A549 (cell line): Measurements from ENCODE around the gene TAOK3. TPM values are rescaled to one million over a fixed set of nuclear protein-coding genes. Genes with fewer than 3 reads are reported as not detected.
A peak's percentile ranks its signal among the peaks of the same experiment; 100 is the strongest.
"Not testable (repeated sequence)": the region's sequence is repeated elsewhere in the genome, so short reads cannot be mapped to it uniquely, and the experiment has no call there.

Source experiments
- ATAC-seq, 2 experiments: fragments of 200-7000 bp in 1 of 2; fragments of >200 bp in 1 of 2; cut with Nextera tagmentation in 1 of 2; cut with Tn5 transposase in 1 of 2; 3 replicates each; pipeline versions ENCODE4 v1.8.0 to v1.9.1; 2018 to 2020; ENCODE audit warnings: mild to moderate bottlenecking in 1 of 2, moderate library complexity in 1 of 2
- CTCF ChIA-PET: fragments of 300-600 bp; sonication (Branson Sonifier 250); formaldehyde crosslinking; extraction: SDS; loops from one replicate; lab custom pipeline; 2021; ENCODE audit warnings: antibody characterized with exemption, inconsistent platforms; lab: Yijun Ruan, JAX
- POLR2A ChIA-PET: fragments of 350-600 bp; formaldehyde crosslinking; extraction: SDS; loops from one replicate; lab custom pipeline; 2021; ENCODE audit warnings: antibody characterized with exemption, inconsistent platforms; lab: Yijun Ruan, JAX
- DNase-seq, 2 experiments: peaks; one replicate each; pipeline versions ENCODE4 v3.0.0 to v3.0.0-alpha.2; 2011 to 2016; ENCODE audit warnings: low read depth in 1 of 2, low spot score in 1 of 2
- FAIRE-seq: peaks from 2 replicates; lab custom pipeline; 2011; peaks lifted over from hg19 to GRCh38; lab: Jason Lieb, UNC
- H3K27ac ChIP-seq, 2 experiments: fragments of >200 bp; sonication (Bioruptor Twin); formaldehyde crosslinking; 3 replicates each; pipeline ENCODE4 v1.5.1; 2016 to 2017
- H3K4me1 ChIP-seq: fragments of >200 bp; sonication (Bioruptor Twin); formaldehyde crosslinking; 3 replicates; pipeline ENCODE4 v1.6.1; 2016
- H3K4me2 ChIP-seq: fragments of >200 bp; sonication (Bioruptor Twin); formaldehyde crosslinking; 3 replicates; pipeline ENCODE4 v1.6.1; 2016
- H3K4me3 ChIP-seq: fragments of >200 bp; sonication (Bioruptor Twin); formaldehyde crosslinking; 3 replicates; pipeline ENCODE4 v1.5.1; 2016
- H3K9me3 ChIP-seq: fragments of >200 bp; sonication (Bioruptor Twin); formaldehyde crosslinking; 3 replicates; pipeline ENCODE4 v1.6.1; 2016
- BHLHE40 ChIP-seq: IDR thresholded peaks from 2 replicates; pipeline ENCODE4 v1.6.1; 2012; ENCODE audit warnings: low read depth, low read length, inconsistent platforms
- CBX8 ChIP-seq: fragments of 200-600 bp; sonication (generic); IDR thresholded peaks from 2 replicates; pipeline ENCODE4 v1.6.1; 2016
- CEBPB ChIP-seq, 2 experiments: fragments of >200 bp in 1 of 2; sonication (Bioruptor Twin) in 1 of 2; formaldehyde crosslinking in 1 of 2; IDR thresholded peaks; 2 replicates each; pipeline ENCODE4 v1.6.1; 2012 to 2016
- CHD2 ChIP-seq: fragments of 150-350 bp; IDR thresholded peaks from 2 replicates; pipeline ENCODE4 v1.6.1; 2014; ENCODE audit warnings: low read length; ENCODE audit not compliant: partially characterized antibody
- EHF ChIP-seq: fragments of 250-450 bp; sonication (Bioruptor Pico); IDR thresholded peaks from 2 replicates; pipeline ENCODE4 v1.5.0; 2020; ENCODE audit warnings: mild to moderate bottlenecking
- EHMT2 ChIP-seq: fragments of 200-600 bp; sonication (generic); IDR thresholded peaks from 2 replicates; pipeline ENCODE4 v1.6.1; 2016; ENCODE audit warnings: antibody characterized with exemption, low read depth, mild to moderate bottlenecking, moderate library complexity
- ESRRA ChIP-seq: fragments of 150-350 bp; IDR thresholded peaks from 2 replicates; pipeline ENCODE4 v1.6.1; 2014; ENCODE audit warnings: mild to moderate bottlenecking, low read length, borderline replicate concordance
- FOSB ChIP-seq: fragments of 250-450 bp; sonication (Bioruptor Pico); IDR thresholded peaks from 2 replicates; pipeline ENCODE4 v1.5.0; 2020; ENCODE audit warnings: mild to moderate bottlenecking, moderate library complexity
- FOXS1 ChIP-seq: fragments of 250-450 bp; sonication (Bioruptor Pico); IDR thresholded peaks from 2 replicates; pipeline ENCODE4 v1.5.0; 2020; ENCODE audit warnings: mild to moderate bottlenecking, moderate library complexity
- GATA3 ChIP-seq: IDR thresholded peaks from 2 replicates; pipeline ENCODE4 v1.6.1; 2012; ENCODE audit warnings: borderline replicate concordance
- HOXA7 ChIP-seq: fragments of 250-450 bp; sonication (Bioruptor Pico); IDR thresholded peaks from 2 replicates; pipeline ENCODE4 v1.5.0; 2020; ENCODE audit warnings: mild to moderate bottlenecking, moderate library complexity
- HOXB13 ChIP-seq: fragments of 250-450 bp; sonication (Bioruptor Pico); IDR thresholded peaks from 2 replicates; pipeline ENCODE4 v1.5.0; 2020; ENCODE audit warnings: low read depth, mild to moderate bottlenecking, moderate library complexity
- HOXB5 ChIP-seq: fragments of 250-450 bp; sonication (Bioruptor Pico); IDR thresholded peaks from 2 replicates; pipeline ENCODE4 v1.5.0; 2020; ENCODE audit warnings: mild to moderate bottlenecking, moderate library complexity
- JUNB ChIP-seq: fragments of >200 bp; sonication (Bioruptor Twin); formaldehyde crosslinking; IDR thresholded peaks from 2 replicates; pipeline ENCODE4 v1.6.1; 2016
- KDM5A ChIP-seq: fragments of 200-600 bp; sonication (generic); IDR thresholded peaks from 2 replicates; pipeline ENCODE4 v1.6.1; 2016; ENCODE audit warnings: antibody characterized with exemption, mild to moderate bottlenecking
- MAZ ChIP-seq: fragments of 150-350 bp; IDR thresholded peaks from 2 replicates; pipeline ENCODE4 v1.6.1; 2014; ENCODE audit warnings: antibody characterized with exemption, low read depth, low read length, borderline replicate concordance
- MYC ChIP-seq: IDR thresholded peaks from 2 replicates; pipeline ENCODE4 v1.6.1; 2012; ENCODE audit warnings: mild to moderate bottlenecking, inconsistent platforms, low read length, improper control_type of control experiment, borderline replicate concordance
- NFE2L2 ChIP-seq: fragments of 150-350 bp; conservative IDR thresholded peaks from 2 replicates; pipeline ENCODE4 v1.6.1; 2014; ENCODE audit warnings: low read length
- PHF8 ChIP-seq: fragments of 200-600 bp; sonication (generic); IDR thresholded peaks from 2 replicates; pipeline ENCODE4 v1.6.1; 2016; ENCODE audit warnings: low read depth, mild to moderate bottlenecking, antibody characterized with exemption, moderate library complexity, borderline replicate concordance
- POLR2A ChIP-seq: IDR thresholded peaks from 2 replicates; pipeline ENCODE4 v1.6.1; 2012; ENCODE audit warnings: mild to moderate bottlenecking, low read length
- RARB ChIP-seq: fragments of 250-450 bp; sonication (Bioruptor Pico); IDR thresholded peaks from 2 replicates; pipeline ENCODE4 v1.8.0; 2021; ENCODE audit warnings: mild to moderate bottlenecking, moderate library complexity
- RFX5 ChIP-seq: fragments of 450-650 bp; IDR thresholded peaks from 2 replicates; pipeline ENCODE4 v1.7.1; 2014; ENCODE audit warnings: antibody characterized with exemption, mild to moderate bottlenecking, moderate library complexity
- SREBF2 ChIP-seq: fragments of 450-650 bp; IDR thresholded peaks from 2 replicates; pipeline ENCODE4 v1.6.1; 2014; ENCODE audit warnings: mild to moderate bottlenecking, moderate library complexity
- ZFP36 ChIP-seq: fragments of 450-650 bp; IDR thresholded peaks from 2 replicates; pipeline ENCODE4 v1.6.1; 2014; ENCODE audit warnings: borderline replicate concordance; ENCODE audit not compliant: partially characterized antibody
- WGBS: methylation state at CpG from one replicate; pipeline ENCODE4 v1.1.6; 2017; ENCODE audit errors: missing lambda C conversion rate; 5-methylcytosine and 5-hydroxymethylcytosine counted together
- polyA plus RNA-seq, 4 experiments: library from polyadenylated mRNA; depleted of rRNA in 3 of 4; stranded (reverse); fragments of >200 nt; fragmentation: RNase III in 1 of 4; extraction: RNeasy Plus Mini Kit Qiagen cat#74134 plus additional on column Dnase treatment in 1 of 4; gene quantifications; 2 replicates in 3 of 4; 3 replicates in 1 of 4; pipeline ENCODE4 v1.2.3, GENCODE V29; 2011 to 2017
- TF ChIP-seq, protein P1 (sequence below): IDR thresholded peaks from 2 replicates; pipeline ENCODE4 v1.6.1; 2012; ENCODE audit warnings: low read depth, borderline replicate concordance
- TF ChIP-seq, protein P2 (sequence below): fragments of 250-450 bp; sonication (Bioruptor Pico); IDR thresholded peaks from 2 replicates; pipeline ENCODE4 v1.5.0; 2021; ENCODE audit warnings: mild to moderate bottlenecking, moderate library complexity, borderline replicate concordance
- TF ChIP-seq, protein P3 (sequence below): fragments of >200 bp; sonication (Bioruptor Twin); formaldehyde crosslinking; IDR thresholded peaks from 3 replicates; pipeline ENCODE4 v1.6.1; 2016
- TF ChIP-seq, protein P4 (sequence below): IDR thresholded peaks from 2 replicates; pipeline ENCODE4 v1.6.1; 2012
- TF ChIP-seq, protein P5 (sequence below): fragments of >200 bp; sonication (Bioruptor Twin); formaldehyde crosslinking; IDR thresholded peaks from 3 replicates; pipeline ENCODE4 v1.5.1; 2016
- TF ChIP-seq, protein P6 (sequence below): fragments of 150-350 bp; IDR thresholded peaks from 2 replicates; pipeline ENCODE4 v1.6.1; 2014; ENCODE audit warnings: low read depth, mild to moderate bottlenecking, low read length

The TAOK3 gene
- polyA plus RNA-seq, 2 of the 4 experiments (the other 2 are of a cell fraction), result 13.1 to 27.6 TPM

DNA sequence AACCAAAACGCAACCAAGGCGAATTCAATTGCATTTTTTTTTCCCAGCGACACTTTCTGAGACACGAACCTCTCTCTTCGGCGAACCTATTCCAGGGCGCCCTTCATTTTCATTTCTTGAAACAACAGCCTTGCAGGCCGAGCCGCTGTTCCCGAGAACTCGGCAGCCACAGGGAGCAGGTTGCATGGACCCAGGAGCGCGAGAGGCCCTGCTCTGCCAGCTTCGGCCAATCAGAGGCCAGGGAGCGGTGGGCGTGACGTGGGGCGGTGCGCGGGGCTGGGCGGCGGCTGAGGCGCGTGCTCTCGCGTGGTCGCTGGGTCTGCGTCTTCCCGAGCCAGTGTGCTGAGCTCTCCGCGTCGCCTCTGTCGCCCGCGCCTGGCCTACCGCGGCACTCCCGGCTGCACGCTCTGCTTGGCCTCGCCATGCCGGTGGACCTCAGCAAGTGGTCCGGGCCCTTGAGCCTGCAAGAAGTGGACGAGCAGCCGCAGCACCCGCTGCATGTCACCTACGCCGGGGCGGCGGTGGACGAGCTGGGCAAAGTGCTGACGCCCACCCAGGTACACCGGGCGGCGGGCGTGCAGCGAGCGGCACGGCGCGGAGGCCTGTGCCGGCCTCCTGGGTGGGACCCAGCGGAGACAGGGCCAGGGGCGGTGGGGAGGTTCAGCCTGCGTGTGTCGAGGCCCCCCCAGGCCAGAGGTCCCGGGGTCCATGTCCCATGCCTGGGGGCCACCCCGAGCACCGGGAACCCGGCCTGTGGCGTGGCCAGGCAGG, 236.7 kb downstream of the TAOK3 start, which contains the start of gene PEBP1 (continued):
- TF ChIP-seq, protein P1, sequence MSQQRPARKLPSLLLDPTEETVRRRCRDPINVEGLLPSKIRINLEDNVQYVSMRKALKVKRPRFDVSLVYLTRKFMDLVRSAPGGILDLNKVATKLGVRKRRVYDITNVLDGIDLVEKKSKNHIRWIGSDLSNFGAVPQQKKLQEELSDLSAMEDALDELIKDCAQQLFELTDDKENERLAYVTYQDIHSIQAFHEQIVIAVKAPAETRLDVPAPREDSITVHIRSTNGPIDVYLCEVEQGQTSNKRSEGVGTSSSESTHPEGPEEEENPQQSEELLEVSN, result peak; percentile 89
- TF ChIP-seq FOSB (CRISPR knock-in tag), result no peak
- TF ChIP-seq EHMT2, result no peak
- no peak for TF ChIP-seq CEBPB (IDR thresholded peaks at IDR 0.05)
- peak; percentile 76; the same call in 1 of the 2 replicates for TF ChIP-seq MYC
- no peak for TF ChIP-seq HOXA7
- no peak for TF ChIP-seq ESRRA
- TF ChIP-seq, protein P2, sequence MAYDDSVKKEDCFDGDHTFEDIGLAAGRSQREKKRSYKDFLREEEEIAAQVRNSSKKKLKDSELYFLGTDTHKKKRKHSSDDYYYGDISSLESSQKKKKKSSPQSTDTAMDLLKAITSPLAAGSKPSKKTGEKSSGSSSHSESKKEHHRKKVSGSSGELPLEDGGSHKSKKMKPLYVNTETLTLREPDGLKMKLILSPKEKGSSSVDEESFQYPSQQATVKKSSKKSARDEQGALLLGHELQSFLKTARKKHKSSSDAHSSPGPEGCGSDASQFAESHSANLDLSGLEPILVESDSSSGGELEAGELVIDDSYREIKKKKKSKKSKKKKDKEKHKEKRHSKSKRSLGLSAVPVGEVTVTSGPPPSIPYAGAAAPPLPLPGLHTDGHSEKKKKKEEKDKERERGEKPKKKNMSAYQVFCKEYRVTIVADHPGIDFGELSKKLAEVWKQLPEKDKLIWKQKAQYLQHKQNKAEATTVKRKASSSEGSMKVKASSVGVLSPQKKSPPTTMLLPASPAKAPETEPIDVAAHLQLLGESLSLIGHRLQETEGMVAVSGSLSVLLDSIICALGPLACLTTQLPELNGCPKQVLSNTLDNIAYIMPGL (CRISPR knock-in tag), result no peak
- no peak for TF ChIP-seq HOXB5
- TF ChIP-seq, protein P3, sequence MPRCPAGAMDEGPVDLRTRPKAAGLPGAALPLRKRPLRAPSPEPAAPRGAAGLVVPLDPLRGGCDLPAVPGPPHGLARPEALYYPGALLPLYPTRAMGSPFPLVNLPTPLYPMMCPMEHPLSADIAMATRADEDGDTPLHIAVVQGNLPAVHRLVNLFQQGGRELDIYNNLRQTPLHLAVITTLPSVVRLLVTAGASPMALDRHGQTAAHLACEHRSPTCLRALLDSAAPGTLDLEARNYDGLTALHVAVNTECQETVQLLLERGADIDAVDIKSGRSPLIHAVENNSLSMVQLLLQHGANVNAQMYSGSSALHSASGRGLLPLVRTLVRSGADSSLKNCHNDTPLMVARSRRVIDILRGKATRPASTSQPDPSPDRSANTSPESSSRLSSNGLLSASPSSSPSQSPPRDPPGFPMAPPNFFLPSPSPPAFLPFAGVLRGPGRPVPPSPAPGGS, result peak; percentile 83; the same call in 2 of the 3 replicates
- no peak for TF ChIP-seq JUNB
- no peak for TF ChIP-seq RARB (CRISPR knock-in tag)
- TF ChIP-seq GATA3, result peak; percentile 54; the same call in 1 of the 2 replicates
- TF ChIP-seq, protein P4, sequence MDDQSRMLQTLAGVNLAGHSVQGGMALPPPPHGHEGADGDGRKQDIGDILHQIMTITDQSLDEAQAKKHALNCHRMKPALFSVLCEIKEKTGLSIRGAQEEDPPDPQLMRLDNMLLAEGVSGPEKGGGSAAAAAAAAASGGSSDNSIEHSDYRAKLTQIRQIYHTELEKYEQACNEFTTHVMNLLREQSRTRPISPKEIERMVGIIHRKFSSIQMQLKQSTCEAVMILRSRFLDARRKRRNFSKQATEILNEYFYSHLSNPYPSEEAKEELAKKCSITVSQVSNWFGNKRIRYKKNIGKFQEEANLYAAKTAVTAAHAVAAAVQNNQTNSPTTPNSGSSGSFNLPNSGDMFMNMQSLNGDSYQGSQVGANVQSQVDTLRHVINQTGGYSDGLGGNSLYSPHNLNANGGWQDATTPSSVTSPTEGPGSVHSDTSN, result no peak
- TF ChIP-seq KDM5A, result no peak
- peak; percentile 61 for TF ChIP-seq PHF8
- TF ChIP-seq HOXB13, result no peak
- TF ChIP-seq POLR2A, result peak; percentile 87
- no peak for TF ChIP-seq ZFP36
- TF ChIP-seq, protein P5, sequence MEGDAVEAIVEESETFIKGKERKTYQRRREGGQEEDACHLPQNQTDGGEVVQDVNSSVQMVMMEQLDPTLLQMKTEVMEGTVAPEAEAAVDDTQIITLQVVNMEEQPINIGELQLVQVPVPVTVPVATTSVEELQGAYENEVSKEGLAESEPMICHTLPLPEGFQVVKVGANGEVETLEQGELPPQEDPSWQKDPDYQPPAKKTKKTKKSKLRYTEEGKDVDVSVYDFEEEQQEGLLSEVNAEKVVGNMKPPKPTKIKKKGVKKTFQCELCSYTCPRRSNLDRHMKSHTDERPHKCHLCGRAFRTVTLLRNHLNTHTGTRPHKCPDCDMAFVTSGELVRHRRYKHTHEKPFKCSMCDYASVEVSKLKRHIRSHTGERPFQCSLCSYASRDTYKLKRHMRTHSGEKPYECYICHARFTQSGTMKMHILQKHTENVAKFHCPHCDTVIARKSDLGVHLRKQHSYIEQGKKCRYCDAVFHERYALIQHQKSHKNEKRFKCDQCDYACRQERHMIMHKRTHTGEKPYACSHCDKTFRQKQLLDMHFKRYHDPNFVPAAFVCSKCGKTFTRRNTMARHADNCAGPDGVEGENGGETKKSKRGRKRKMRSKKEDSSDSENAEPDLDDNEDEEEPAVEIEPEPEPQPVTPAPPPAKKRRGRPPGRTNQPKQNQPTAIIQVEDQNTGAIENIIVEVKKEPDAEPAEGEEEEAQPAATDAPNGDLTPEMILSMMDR, result no peak
- TF ChIP-seq MAZ, result no peak
- no peak for TF ChIP-seq SREBF2
- TF ChIP-seq CHD2, result peak; percentile 83
- no peak for TF ChIP-seq NFE2L2
- TF ChIP-seq, protein P6, sequence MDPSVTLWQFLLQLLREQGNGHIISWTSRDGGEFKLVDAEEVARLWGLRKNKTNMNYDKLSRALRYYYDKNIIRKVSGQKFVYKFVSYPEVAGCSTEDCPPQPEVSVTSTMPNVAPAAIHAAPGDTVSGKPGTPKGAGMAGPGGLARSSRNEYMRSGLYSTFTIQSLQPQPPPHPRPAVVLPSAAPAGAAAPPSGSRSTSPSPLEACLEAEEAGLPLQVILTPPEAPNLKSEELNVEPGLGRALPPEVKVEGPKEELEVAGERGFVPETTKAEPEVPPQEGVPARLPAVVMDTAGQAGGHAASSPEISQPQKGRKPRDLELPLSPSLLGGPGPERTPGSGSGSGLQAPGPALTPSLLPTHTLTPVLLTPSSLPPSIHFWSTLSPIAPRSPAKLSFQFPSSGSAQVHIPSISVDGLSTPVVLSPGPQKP, result no peak
- TF ChIP-seq RFX5, result peak; percentile 74; the same call in 1 of the 2 replicates
- TF ChIP-seq FOXS1 (CRISPR knock-in tag), result no peak
- no peak for TF ChIP-seq EHF (CRISPR knock-in tag)
- no peak for TF ChIP-seq CBX8
- no peak for TF ChIP-seq BHLHE40

DNA sequence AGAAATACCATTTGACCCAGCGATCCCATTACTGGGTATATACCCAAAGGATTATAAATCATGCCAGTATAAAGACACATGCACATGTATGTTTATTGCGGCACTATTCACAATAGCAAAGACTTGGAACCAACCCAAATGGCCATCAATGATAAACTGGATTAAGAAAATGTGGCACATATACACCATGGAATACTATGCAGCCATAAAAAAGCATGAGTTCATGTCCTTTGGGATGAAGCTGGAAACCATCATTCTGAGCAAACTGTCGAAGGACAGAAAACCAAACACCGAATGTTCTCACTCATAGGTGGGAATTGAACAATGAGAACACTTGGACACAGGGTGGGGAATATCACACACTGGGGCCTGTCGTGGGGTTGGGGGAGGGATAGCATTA, 243.3 kb downstream of the TAOK3 start:
- 95% methylated on average over 5 of the region's 5 CpGs for WGBS
- ATAC-seq, H3K9me3 ChIP-seq, H3K27ac ChIP-seq, FAIRE-seq, DNase-seq, H3K4me2 ChIP-seq, H3K4me3 ChIP-seq, POLR2A ChIA-PET, CTCF ChIA-PET: not testable (repeated sequence)
- peaks cover 23% of the 10 kb centered on the region for H3K4me1 ChIP-seq
